SIG-M5 (cell line): ENCODE data around the gene CASTOR1.

Experiments used
- DNase-seq: peaks from one replicate; lab custom pipeline; 2025; lab: John Stamatoyannopoulos, UW

Gene CASTOR1

GRCh38 chr22:30244066-30244465 lies 45.2 kb downstream of the CASTOR1 start:
- DNase-seq: no peak

- no peak for DNase-seq
Observed at GRCh38 chr22:30243661-30244060, 45.6 kb downstream of the CASTOR1 start.

GRCh38 chr22:30241576-30242371 lies 47.5 kb downstream of the CASTOR1 start:
- no peak for DNase-seq

- DNase-seq: no peak
Observed at GRCh38 chr22:30240541-30241417, 48.5 kb downstream of the CASTOR1 start.

GRCh38 chr22:30239488-30240405 lies 49.6 kb downstream of the CASTOR1 start:
- DNase-seq: no peak

- no peak for DNase-seq
Observed at GRCh38 chr22:30238661-30239487, 50.4 kb downstream of the CASTOR1 start.

- DNase-seq: no peak
Observed at GRCh38 chr22:30238136-30238535, 51.2 kb downstream of the CASTOR1 start.

GRCh38 chr22:30236875-30237274 lies 52.4 kb downstream of the CASTOR1 start:
- no peak for DNase-seq

- no peak for DNase-seq
Observed at GRCh38 chr22:30235687-30236170, 53.6 kb downstream of the CASTOR1 start.
